22Rv1 (cell line): ENCODE measurements around the gene TBC1D2B.

Experiments used
- CTCF ChIP-seq: fragments of 450-650 bp; IDR thresholded peaks from 2 replicates; pipeline ENCODE4 v1.5.1; 2017; ENCODE audit warnings: mild to moderate bottlenecking
- ZFX ChIP-seq: fragments of 450-650 bp; IDR thresholded peaks from 2 replicates; pipeline ENCODE4 v1.6.1; 2017; ENCODE audit warnings: antibody characterized with exemption, borderline replicate concordance

- TF ChIP-seq CTCF (no peak), ZFX (no peak)
Measured at GRCh38 chr15:78020007-78020406, 57.5 kb downstream of the TBC1D2B start.
